Endodermal cell (in vitro differentiated cells): Measurements from ENCODE around the gene ERC1. TPM values are rescaled to one million over a fixed set of nuclear protein-coding genes. Genes with fewer than 3 reads are reported as not detected.

Experiments
- DNase-seq: peaks from one replicate; pipeline ENCODE4 v3.0.0-alpha.2; 2017
- H3K27ac ChIP-seq: 2 replicates; pipeline ENCODE4 v1.5.1; 2013; ENCODE audit warnings: mild to moderate bottlenecking, low read depth, low read length, moderate library complexity
- H3K27me3 ChIP-seq: 2 replicates; pipeline ENCODE4 v1.6.1; 2013; ENCODE audit warnings: mild to moderate bottlenecking, low read length, moderate library complexity; ENCODE audit not compliant: insufficient read depth, control insufficient read depth, poor library complexity, severe bottlenecking
- H3K36me3 ChIP-seq: 2 replicates; pipeline ENCODE4 v1.7.0; 2013; ENCODE audit warnings: mild to moderate bottlenecking, low read length, moderate library complexity; ENCODE audit not compliant: control insufficient read depth, insufficient read depth
- H3K4me1 ChIP-seq: one replicate; pipeline ENCODE4 v1.7.0; 2013; ENCODE audit warnings: low read length; ENCODE audit not compliant: control insufficient read depth, insufficient read depth
- H3K4me3 ChIP-seq: 2 replicates; pipeline ENCODE4 v1.5.1; 2013; ENCODE audit warnings: mild to moderate bottlenecking, low read length, moderate library complexity
- H3K9ac ChIP-seq: 2 replicates; pipeline ENCODE4 v1.6.1; 2013; ENCODE audit warnings: mild to moderate bottlenecking, low read length, moderate library complexity; ENCODE audit not compliant: poor library complexity, severe bottlenecking; ENCODE audit errors: extremely low read depth
- H3K9me3 ChIP-seq: 2 replicates; pipeline ENCODE4 v1.6.1; 2013; ENCODE audit warnings: mild to moderate bottlenecking, low read length, moderate library complexity; ENCODE audit not compliant: control insufficient read depth
- H3K27ac Mint-ChIP-seq: 2 replicates; pipeline ENCODE4 v1.8.0; 2020; ENCODE audit warnings: mixed read lengths
- H3K27me3 Mint-ChIP-seq: 2 replicates; pipeline ENCODE4 v1.8.0; 2021; ENCODE audit warnings: mild to moderate bottlenecking, mixed read lengths; ENCODE audit not compliant: insufficient read depth
- H3K36me3 Mint-ChIP-seq: 2 replicates; pipeline ENCODE4 v1.8.0; 2020; ENCODE audit warnings: low read depth, mixed read lengths
- H3K4me1 Mint-ChIP-seq: 2 replicates; pipeline ENCODE4 v1.8.0; 2020; ENCODE audit warnings: mixed read lengths
- H3K4me3 Mint-ChIP-seq: 2 replicates; pipeline ENCODE4 v1.8.0; 2020; ENCODE audit warnings: mild to moderate bottlenecking, moderate library complexity, mixed read lengths
- H3K9me3 Mint-ChIP-seq: 2 replicates; pipeline ENCODE4 v1.8.0; 2020; ENCODE audit warnings: mild to moderate bottlenecking, mixed read lengths
- WGBS, 2 experiments: methylation state at CpG; one replicate each; pipeline versions ENCODE4 v1.1.5 to v1.1.7; 2013; ENCODE audit warnings: missing lambda C conversion rate in 2 of 2, mixed read lengths in 1 of 2; ENCODE audit not compliant: insufficient coverage in 1 of 2, insufficient read length in 1 of 2; 5-methylcytosine and 5-hydroxymethylcytosine counted together
- total RNA-seq, 2 donors: library from RNA; stranded (reverse); fragmentation: NEBNext Ultra II Directional in 1 of 2; extraction: Animal tissue kit (Norgen Biotek cat#: 25700) in 1 of 2; gene quantifications; 2 replicates in 1 of 2; 3 replicates in 1 of 2; pipeline ENCODE4 v1.2.1, GENCODE V29; 2021
- TF ChIP-seq, protein P1 (sequence below): fragments of 200-600 bp; sonication (generic); conservative IDR thresholded peaks from 2 replicates; pipeline ENCODE4 v1.5.0; 2021; ENCODE audit warnings: antibody characterized with exemption, mild to moderate bottlenecking

The ERC1 gene
- total RNA-seq, 2 donors from 2014 or later = 60.6 to 159 TPM

DNA sequence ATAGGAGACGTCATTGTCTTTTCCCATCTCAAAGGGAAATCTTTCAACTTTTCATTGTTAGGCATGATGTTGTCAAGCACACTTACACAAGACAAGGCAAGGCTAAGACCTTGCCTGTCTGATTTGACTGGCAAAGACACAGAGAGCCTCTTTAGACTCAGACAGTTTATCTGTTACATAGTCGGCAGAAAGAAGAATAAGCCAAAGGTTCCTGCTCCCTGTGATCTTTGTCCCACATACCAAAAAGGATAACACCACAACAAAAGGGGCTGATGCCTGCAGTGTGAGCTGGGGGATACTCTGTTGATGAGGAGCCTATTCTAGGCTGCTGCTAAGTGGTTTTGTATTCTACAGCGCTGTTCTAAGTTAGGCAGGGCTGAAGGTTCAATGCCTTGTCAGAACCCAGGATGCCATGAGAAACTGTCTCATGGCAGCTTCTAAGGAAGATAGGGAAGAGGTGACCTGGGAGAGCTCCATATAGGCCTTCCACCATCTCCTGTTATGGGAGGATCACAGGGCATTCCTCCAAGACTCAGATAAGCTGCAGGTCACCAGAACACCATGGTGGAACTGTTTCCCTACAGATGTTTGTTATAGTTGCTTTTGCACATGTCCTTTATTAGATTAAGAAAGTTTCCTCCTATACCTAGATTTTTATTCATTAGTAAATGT is 12.7 kb downstream of the ERC1 start:
- peak; percentile 60 for DNase-seq
- Mint-ChIP-seq H3K9me3 (peaks cover 2% of the 10 kb centered on the region), H3K27me3 (no peaks in the 10 kb centered on the region), H3K4me1 (peaks cover 9% of the 10 kb centered on the region), H3K27ac (peak overlapping the region; percentile 4), H3K36me3 (peaks cover 24% of the 10 kb centered on the region), H3K4me3 (no peak overlapping the region)
- Histone ChIP-seq H3K27ac (peak overlapping the region; percentile 58), H3K4me3 (peak overlapping the region; percentile 46), H3K9ac (no peak overlapping the region), H3K36me3 (peaks cover 6% of the 10 kb centered on the region), H3K27me3 (no peaks in the 10 kb centered on the region), H3K4me1 (peaks cover 5% of the 10 kb centered on the region), H3K9me3 (no peaks in the 10 kb centered on the region)
- 63 to 67% methylated on average over 1 to 3 of the region's 3 CpGs for WGBS, 2 experiments
- TF ChIP-seq, protein P1, sequence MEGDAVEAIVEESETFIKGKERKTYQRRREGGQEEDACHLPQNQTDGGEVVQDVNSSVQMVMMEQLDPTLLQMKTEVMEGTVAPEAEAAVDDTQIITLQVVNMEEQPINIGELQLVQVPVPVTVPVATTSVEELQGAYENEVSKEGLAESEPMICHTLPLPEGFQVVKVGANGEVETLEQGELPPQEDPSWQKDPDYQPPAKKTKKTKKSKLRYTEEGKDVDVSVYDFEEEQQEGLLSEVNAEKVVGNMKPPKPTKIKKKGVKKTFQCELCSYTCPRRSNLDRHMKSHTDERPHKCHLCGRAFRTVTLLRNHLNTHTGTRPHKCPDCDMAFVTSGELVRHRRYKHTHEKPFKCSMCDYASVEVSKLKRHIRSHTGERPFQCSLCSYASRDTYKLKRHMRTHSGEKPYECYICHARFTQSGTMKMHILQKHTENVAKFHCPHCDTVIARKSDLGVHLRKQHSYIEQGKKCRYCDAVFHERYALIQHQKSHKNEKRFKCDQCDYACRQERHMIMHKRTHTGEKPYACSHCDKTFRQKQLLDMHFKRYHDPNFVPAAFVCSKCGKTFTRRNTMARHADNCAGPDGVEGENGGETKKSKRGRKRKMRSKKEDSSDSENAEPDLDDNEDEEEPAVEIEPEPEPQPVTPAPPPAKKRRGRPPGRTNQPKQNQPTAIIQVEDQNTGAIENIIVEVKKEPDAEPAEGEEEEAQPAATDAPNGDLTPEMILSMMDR = no peak

DNA sequence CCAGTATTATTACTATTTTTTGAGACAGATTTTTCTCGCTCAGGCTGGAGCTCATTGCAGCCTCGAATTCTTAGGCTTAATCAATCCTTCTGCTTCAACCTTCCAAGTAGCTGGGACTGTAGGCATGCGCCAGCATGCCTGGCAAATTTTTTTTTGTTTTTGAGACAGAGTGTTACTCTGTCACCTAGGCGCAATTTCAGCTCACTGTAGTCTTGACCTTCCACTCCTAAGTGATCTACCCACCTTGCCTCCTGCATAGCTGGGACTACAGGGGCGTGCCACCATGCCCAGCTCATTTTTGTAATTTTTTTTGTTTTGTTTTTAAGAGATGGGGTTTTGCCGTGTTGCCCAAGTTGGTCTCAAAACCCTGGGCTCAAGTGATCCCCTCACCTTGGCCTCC is 15.2 kb downstream of the ERC1 start:
- H3K4me3 ChIP-seq = no peak overlapping the region
- peak overlapping the region; percentile 40 for H3K27ac Mint-ChIP-seq
- H3K4me3 Mint-ChIP-seq = no peak overlapping the region
- H3K27me3 Mint-ChIP-seq = no peaks in the 10 kb centered on the region
- H3K9ac ChIP-seq = no peak overlapping the region
- TF ChIP-seq, protein P1 = no peak
- H3K27me3 ChIP-seq = no peaks in the 10 kb centered on the region
- H3K9me3 Mint-ChIP-seq = peaks cover 5% of the 10 kb centered on the region
- H3K27ac ChIP-seq = no peak overlapping the region
- no peak for DNase-seq
- H3K4me1 ChIP-seq = peaks cover 5% of the 10 kb centered on the region
- 92 to 94% methylated on average over 3 to 6 of the region's 6 CpGs for WGBS, 2 experiments
- peaks cover 4% of the 10 kb centered on the region for H3K36me3 ChIP-seq
- no peaks in the 10 kb centered on the region for H3K9me3 ChIP-seq
- peaks cover 24% of the 10 kb centered on the region for H3K36me3 Mint-ChIP-seq
- H3K4me1 Mint-ChIP-seq = peaks cover 9% of the 10 kb centered on the region

DNA sequence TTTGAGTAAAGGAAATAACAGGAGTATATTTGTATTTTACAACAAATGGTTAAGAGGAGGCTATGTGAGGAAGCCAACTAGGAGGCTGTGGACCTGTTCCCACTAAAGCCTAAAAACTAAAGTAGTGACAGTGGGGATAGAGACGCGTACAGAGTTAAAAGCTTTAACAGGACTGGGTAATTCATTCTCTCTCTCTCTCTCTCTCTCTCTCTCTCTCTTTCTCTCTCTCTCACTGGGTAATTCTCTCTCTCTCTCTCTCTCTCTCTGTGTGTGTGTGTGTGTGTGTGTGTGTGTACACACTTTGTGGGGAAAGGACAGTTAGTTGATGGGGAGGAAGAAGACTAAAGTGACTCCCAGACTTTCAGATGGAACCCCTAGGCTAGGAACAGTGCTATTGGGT is 16.3 kb downstream of the ERC1 start:
- TF ChIP-seq, protein P1 = no peak
- Mint-ChIP-seq H3K4me3 (no peak overlapping the region), H3K27ac (no peak overlapping the region), H3K27me3 (no peaks in the 10 kb centered on the region), H3K4me1 (peaks cover 9% of the 10 kb centered on the region), H3K36me3 (peaks cover 19% of the 10 kb centered on the region), H3K9me3 (peaks cover 5% of the 10 kb centered on the region)
- H3K9ac ChIP-seq = no peak overlapping the region
- WGBS, 2 experiments = 100% methylated on average over 2 of the region's 2 CpGs; no CpG with 5 or more reads in 1 of the 2 experiments
- H3K27me3 ChIP-seq = no peaks in the 10 kb centered on the region
- no peak overlapping the region for H3K4me3 ChIP-seq
- H3K36me3 ChIP-seq = no peaks in the 10 kb centered on the region
- no peak overlapping the region for H3K27ac ChIP-seq
- no peak for DNase-seq
- H3K9me3 ChIP-seq = no peaks in the 10 kb centered on the region
- peaks cover 5% of the 10 kb centered on the region for H3K4me1 ChIP-seq
